ENCODE measurements around the gene SMIM20.

Gene SMIM20

DNA sequence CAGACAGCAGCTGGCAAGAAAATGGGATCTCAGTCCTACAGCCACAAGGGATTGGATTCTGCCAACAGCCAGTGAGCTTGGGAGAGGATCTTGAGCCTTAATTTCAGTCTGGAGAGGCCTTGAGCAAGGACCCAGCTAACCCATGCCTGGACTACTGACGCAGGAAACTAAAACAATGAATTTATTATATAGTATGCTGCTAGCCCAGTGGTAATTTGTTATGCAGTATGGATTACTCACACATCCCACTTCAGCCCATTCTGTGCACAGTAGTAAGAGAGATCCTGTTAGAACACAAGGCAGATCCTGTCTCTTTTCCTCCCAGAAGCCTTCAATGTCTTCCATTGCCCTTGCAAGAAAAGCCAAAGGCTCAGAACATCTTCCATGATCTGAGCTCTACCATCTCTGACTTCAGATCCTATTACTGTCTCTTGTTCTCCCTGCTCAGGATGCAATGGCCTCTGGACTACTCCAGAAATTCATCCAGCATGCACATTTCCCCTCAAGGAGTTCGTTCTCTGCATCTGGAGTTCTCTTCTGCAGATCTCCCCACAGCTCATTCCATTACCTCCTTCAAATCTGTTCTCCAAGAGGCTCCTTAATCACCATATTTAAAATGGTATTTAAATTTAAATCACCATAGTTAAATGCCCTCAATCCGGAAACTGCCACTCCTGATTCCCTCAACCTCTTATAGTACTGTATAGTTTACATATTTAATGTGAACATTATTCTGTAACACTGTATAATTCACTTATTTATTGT is 27.6 kb downstream of the SMIM20 start:
- H3K4me2 ChIP-seq (ENCODE audit: low read depth, low read length) = no peak overlapping the region
- DNase-seq = no peak

DNA sequence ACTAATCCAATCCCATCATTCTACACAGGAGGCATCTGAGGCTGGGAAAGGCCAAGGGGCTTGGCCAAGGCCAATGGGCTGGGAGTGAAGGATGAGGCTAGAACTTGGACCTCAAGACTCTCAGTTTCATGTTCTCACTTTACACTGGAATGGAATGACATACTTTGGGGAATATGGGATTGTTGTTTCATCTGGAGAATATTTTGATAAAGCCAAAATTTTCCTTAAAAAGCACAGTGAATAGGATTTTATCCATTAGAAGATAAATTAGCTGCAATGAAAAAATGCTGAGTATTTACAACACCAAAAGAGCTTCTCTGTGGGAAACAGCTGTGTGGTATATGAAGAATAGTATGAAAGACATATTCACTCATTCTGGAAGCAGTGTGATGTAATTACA is 29.3 kb downstream of the SMIM20 start:
- H3K4me2 ChIP-seq (ENCODE audit: low read depth, low read length) = no peak overlapping the region
- H3K9me3 ChIP-seq (replicated peaks; ENCODE audit: insufficient read depth, low read length) = no peaks in the 10 kb centered on the region
- no peak for TF ChIP-seq EZH2 (optimal IDR thresholded peaks at IDR 0.05; ENCODE audit: low read depth, low read length)
- TF ChIP-seq EZH2phosphoT487 (IDR thresholded peaks at IDR 0.05; ENCODE audit: low read length) = no peak
- TF ChIP-seq, protein P1, sequence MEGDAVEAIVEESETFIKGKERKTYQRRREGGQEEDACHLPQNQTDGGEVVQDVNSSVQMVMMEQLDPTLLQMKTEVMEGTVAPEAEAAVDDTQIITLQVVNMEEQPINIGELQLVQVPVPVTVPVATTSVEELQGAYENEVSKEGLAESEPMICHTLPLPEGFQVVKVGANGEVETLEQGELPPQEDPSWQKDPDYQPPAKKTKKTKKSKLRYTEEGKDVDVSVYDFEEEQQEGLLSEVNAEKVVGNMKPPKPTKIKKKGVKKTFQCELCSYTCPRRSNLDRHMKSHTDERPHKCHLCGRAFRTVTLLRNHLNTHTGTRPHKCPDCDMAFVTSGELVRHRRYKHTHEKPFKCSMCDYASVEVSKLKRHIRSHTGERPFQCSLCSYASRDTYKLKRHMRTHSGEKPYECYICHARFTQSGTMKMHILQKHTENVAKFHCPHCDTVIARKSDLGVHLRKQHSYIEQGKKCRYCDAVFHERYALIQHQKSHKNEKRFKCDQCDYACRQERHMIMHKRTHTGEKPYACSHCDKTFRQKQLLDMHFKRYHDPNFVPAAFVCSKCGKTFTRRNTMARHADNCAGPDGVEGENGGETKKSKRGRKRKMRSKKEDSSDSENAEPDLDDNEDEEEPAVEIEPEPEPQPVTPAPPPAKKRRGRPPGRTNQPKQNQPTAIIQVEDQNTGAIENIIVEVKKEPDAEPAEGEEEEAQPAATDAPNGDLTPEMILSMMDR (IDR thresholded peaks at IDR 0.05; ENCODE audit: low read length) = no peak
- no peak overlapping the region for H2AFZ ChIP-seq (ENCODE audit: low read length)
- no peak overlapping the region for H3K9ac ChIP-seq (ENCODE audit: low read length)
- H3K4me3 ChIP-seq (ENCODE audit: low read length) = no peak overlapping the region
- no peaks in the 10 kb centered on the region for H3K36me3 ChIP-seq (replicated peaks; ENCODE audit: insufficient read depth, low read length)
- DNase-seq = no peak
- H4K20me1 ChIP-seq (ENCODE audit: insufficient read depth, low read length) = no peaks in the 10 kb centered on the region
- 0 out of 2 replicates have a peak, but pooled peaks cover 1% of the 10 kb centered on the region for H3K4me1 ChIP-seq (ENCODE audit: low read length)
- no peaks in the 10 kb centered on the region for H3K27me3 ChIP-seq (replicated peaks; ENCODE audit: insufficient read depth, low read length)
- H3K9me2 ChIP-seq (replicated peaks; ENCODE audit: insufficient read depth, low read length) = no peaks in the 10 kb centered on the region
- H3F3A ChIP-seq (ENCODE audit: insufficient read depth, low read length) = no peaks in the 10 kb centered on the region
- no peak overlapping the region for H3K27ac ChIP-seq (ENCODE audit: low read length)
- H3K79me2 ChIP-seq (ENCODE audit: low read length) = no peaks in the 10 kb centered on the region

More for the DNA sequence above, 27.6 kb downstream of the SMIM20 start:
- no peaks in the 10 kb centered on the region for H3K36me3 ChIP-seq (replicated peaks; ENCODE audit: insufficient read depth, low read length)
- H2AFZ ChIP-seq (ENCODE audit: low read length) = no peak overlapping the region
- H3K9me3 ChIP-seq (replicated peaks; ENCODE audit: insufficient read depth, low read length) = no peaks in the 10 kb centered on the region
- H4K20me1 ChIP-seq (ENCODE audit: insufficient read depth, low read length) = no peaks in the 10 kb centered on the region
- no peaks in the 10 kb centered on the region for H3K79me2 ChIP-seq (ENCODE audit: low read length)
- H3K4me3 ChIP-seq (ENCODE audit: low read length) = no peak overlapping the region
- H3K27ac ChIP-seq (ENCODE audit: low read length) = no peak overlapping the region
- no peaks in the 10 kb centered on the region for H3K27me3 ChIP-seq (replicated peaks; ENCODE audit: insufficient read depth, low read length)
- peaks cover 10% of the 10 kb centered on the region; the same call in 1 of the 2 replicates for H3K4me1 ChIP-seq (ENCODE audit: low read length)
- H3K9ac ChIP-seq (ENCODE audit: low read length) = no peak overlapping the region
- peaks cover 6% of the 10 kb centered on the region for H3F3A ChIP-seq (ENCODE audit: insufficient read depth, low read length)
- TF ChIP-seq EZH2phosphoT487 (IDR thresholded peaks at IDR 0.05; ENCODE audit: low read length) = no peak
- TF ChIP-seq, protein P1 (IDR thresholded peaks at IDR 0.05; ENCODE audit: low read length) = no peak
- no peak for TF ChIP-seq EZH2 (optimal IDR thresholded peaks at IDR 0.05; ENCODE audit: low read depth, low read length)
- no peaks in the 10 kb centered on the region for H3K9me2 ChIP-seq (replicated peaks; ENCODE audit: insufficient read depth, low read length)

DNA sequence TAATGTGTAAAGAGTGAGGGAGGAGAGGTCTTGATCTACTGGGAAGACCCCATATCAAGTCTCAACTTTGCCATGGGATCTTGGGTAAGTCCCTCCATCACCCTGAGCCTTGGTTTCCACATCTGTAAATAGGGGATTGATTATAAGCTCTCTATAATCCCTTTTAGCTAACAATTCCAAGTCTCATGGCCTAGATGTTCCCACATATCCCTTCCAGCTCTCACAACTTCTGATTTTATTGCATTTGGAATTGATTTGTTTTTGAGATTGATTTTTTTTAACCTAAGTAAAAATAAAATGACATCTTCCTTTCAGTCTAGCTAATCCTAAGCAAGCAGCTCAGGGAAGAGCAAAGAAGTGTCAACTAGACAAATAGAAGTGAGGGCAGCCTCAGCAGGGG is 29.8 kb downstream of the SMIM20 start:
- no peak overlapping the region for H3K27ac ChIP-seq (ENCODE audit: low read length)
- no peak overlapping the region for H3K4me2 ChIP-seq (ENCODE audit: low read depth, low read length)
- H4K20me1 ChIP-seq (ENCODE audit: insufficient read depth, low read length) = no peaks in the 10 kb centered on the region
- no peaks in the 10 kb centered on the region for H3F3A ChIP-seq (ENCODE audit: insufficient read depth, low read length)
- H3K9ac ChIP-seq (ENCODE audit: low read length) = no peak overlapping the region
- TF ChIP-seq EZH2phosphoT487 (IDR thresholded peaks at IDR 0.05; ENCODE audit: low read length) (no peak), EZH2 (optimal IDR thresholded peaks at IDR 0.05; ENCODE audit: low read depth, low read length) (no peak)
- TF ChIP-seq, protein P1 (IDR thresholded peaks at IDR 0.05; ENCODE audit: low read length) = no peak
- no peaks in the 10 kb centered on the region for H3K27me3 ChIP-seq (replicated peaks; ENCODE audit: insufficient read depth, low read length)
- no peaks in the 10 kb centered on the region for H3K36me3 ChIP-seq (replicated peaks; ENCODE audit: insufficient read depth, low read length)
- H2AFZ ChIP-seq (ENCODE audit: low read length) = no peak overlapping the region
- DNase-seq = no peak
- H3K9me2 ChIP-seq (replicated peaks; ENCODE audit: insufficient read depth, low read length) = no peaks in the 10 kb centered on the region
- no peaks in the 10 kb centered on the region for H3K9me3 ChIP-seq (replicated peaks; ENCODE audit: insufficient read depth, low read length)
- no peaks in the 10 kb centered on the region for H3K79me2 ChIP-seq (ENCODE audit: low read length)
- H3K4me3 ChIP-seq (ENCODE audit: low read length) = no peak overlapping the region
- H3K4me1 ChIP-seq (ENCODE audit: low read length) = no peaks in the 10 kb centered on the region

All from MM.1S (cell line).